SU-DHL-6 (cell line): ENCODE data around the gene MICALL1.

ENCODE experiments used
- H2AFZ ChIP-seq: fragments of 200-600 bp; sonication (generic); 2 replicates; pipeline ENCODE4 v1.6.1; 2014; ENCODE audit warnings: low read depth, mild to moderate bottlenecking, moderate library complexity, mixed read lengths, antibody characterized with exemption, low read length; ENCODE audit not compliant: severe bottlenecking
- H3F3A ChIP-seq: fragments of 200-600 bp; shearing (Covaris generic); 2 replicates; pipeline ENCODE4 v1.6.0; 2016; ENCODE audit warnings: antibody characterized with exemption, mild to moderate bottlenecking; ENCODE audit not compliant: insufficient read depth
- H3K27ac ChIP-seq: fragments of 200-600 bp; sonication (generic); 2 replicates; pipeline ENCODE4 v1.5.1; 2016; ENCODE audit warnings: low read depth, mild to moderate bottlenecking, low read length, moderate library complexity, mixed read lengths
- H3K27me3 ChIP-seq: fragments of 200-600 bp; sonication (generic), shearing (Covaris generic); 2 replicates; pipeline ENCODE4 v1.6.0; 2014; ENCODE audit warnings: mild to moderate bottlenecking, low read length
- H3K36me3 ChIP-seq: fragments of 200-600 bp; sonication (generic); 2 replicates; pipeline ENCODE4 v1.6.1; 2014; ENCODE audit warnings: mild to moderate bottlenecking, low read length, mixed read lengths
- H3K4me2 ChIP-seq: fragments of 300-600, 200-600 bp; shearing (Covaris generic), sonication (generic); 2 replicates; pipeline ENCODE4 v1.6.0; 2014; ENCODE audit warnings: low read length, low read depth, mild to moderate bottlenecking; ENCODE audit not compliant: poor library complexity, severe bottlenecking
- H3K4me3 ChIP-seq: fragments of 200-600 bp; sonication (generic); 2 replicates; pipeline ENCODE4 v1.5.1; 2014; ENCODE audit warnings: antibody characterized with exemption, low read length, mild to moderate bottlenecking, mixed read lengths; ENCODE audit not compliant: insufficient read depth, poor library complexity, severe bottlenecking
- H3K79me2 ChIP-seq: fragments of 200-600 bp; sonication (generic); 2 replicates; pipeline ENCODE4 v1.6.1; 2014; ENCODE audit warnings: mild to moderate bottlenecking, low read length, moderate library complexity; ENCODE audit not compliant: insufficient read depth
- H3K9ac ChIP-seq: fragments of 200-600 bp; sonication (generic); 2 replicates; pipeline ENCODE4 v1.7.0; 2014; ENCODE audit warnings: mild to moderate bottlenecking, low read length
- H3K9me2 ChIP-seq: fragments of 200-600 bp; sonication (generic); replicated peaks from 2 replicates; pipeline ENCODE4 v1.6.1; 2014; ENCODE audit warnings: low read length; ENCODE audit not compliant: insufficient read depth
- H3K9me3 ChIP-seq: fragments of 200-600 bp; sonication (generic); 2 replicates; pipeline ENCODE4 v1.6.1; 2014; ENCODE audit warnings: low read length, mixed read lengths; ENCODE audit not compliant: insufficient read depth
- H4K20me1 ChIP-seq: fragments of 200-600 bp; sonication (generic); 2 replicates; pipeline ENCODE4 v1.6.1; 2014; ENCODE audit warnings: low read depth, mild to moderate bottlenecking, antibody characterized with exemption, low read length, moderate library complexity, mixed read lengths
- CTCF ChIP-seq: fragments of 200-600 bp; sonication (generic); IDR thresholded peaks from one replicate; pipeline ENCODE4 v1.5.1; 2017; ENCODE audit warnings: antibody characterized with exemption, mild to moderate bottlenecking, low read length, moderate library complexity; ENCODE audit not compliant: insufficient read depth, poor library complexity, severe bottlenecking
- EZH2phosphoT487 ChIP-seq: fragments of 200-600 bp; sonication (generic), shearing (Covaris generic); conservative IDR thresholded peaks from 2 replicates; pipeline ENCODE4 v1.6.1; 2018; ENCODE audit warnings: mild to moderate bottlenecking, antibody characterized with exemption, low read length, moderate library complexity, mixed read lengths

The MICALL1 gene

GRCh38 chr22:37989146-37990045 lies 83.3 kb downstream of the MICALL1 start:
- Histone ChIP-seq H4K20me1 (no peaks in the 10 kb centered on the region), H3K9me2 (no peaks in the 10 kb centered on the region), H3K4me2 (no peak overlapping the region), H3K9me3 (no peaks in the 10 kb centered on the region), H3K36me3 (no peaks in the 10 kb centered on the region), H3F3A (no peaks in the 10 kb centered on the region), H3K27me3 (no peaks in the 10 kb centered on the region), H3K9ac (no peak overlapping the region), H2AFZ (no peak overlapping the region), H3K27ac (no peak overlapping the region), H3K4me3 (no peak overlapping the region), H3K79me2 (no peaks in the 10 kb centered on the region)
- TF ChIP-seq EZH2phosphoT487 (no peak), CTCF (no peak)

GRCh38 chr22:37990301-37990700 lies 84.2 kb downstream of the MICALL1 start:
- Histone ChIP-seq H3K27me3 (no peaks in the 10 kb centered on the region), H3K9me2 (no peaks in the 10 kb centered on the region), H3K4me2 (no peak overlapping the region), H2AFZ (no peak overlapping the region), H4K20me1 (no peaks in the 10 kb centered on the region), H3K36me3 (no peaks in the 10 kb centered on the region), H3K9me3 (no peaks in the 10 kb centered on the region), H3K4me3 (no peak overlapping the region), H3K27ac (no peak overlapping the region), H3K9ac (no peak overlapping the region), H3K79me2 (no peaks in the 10 kb centered on the region), H3F3A (no peaks in the 10 kb centered on the region)
- TF ChIP-seq CTCF, result no peak
- TF ChIP-seq EZH2phosphoT487, result no peak

- H3F3A ChIP-seq, result no peaks in the 10 kb centered on the region
- no peak overlapping the region for H3K4me3 ChIP-seq
- no peak overlapping the region for H2AFZ ChIP-seq
- H3K27ac ChIP-seq, result no peak overlapping the region
- no peak for TF ChIP-seq CTCF
- no peak for TF ChIP-seq EZH2phosphoT487
- H3K9me3 ChIP-seq, result no peaks in the 10 kb centered on the region
- no peak overlapping the region for H3K4me2 ChIP-seq
- no peaks in the 10 kb centered on the region for H3K27me3 ChIP-seq
- H3K9me2 ChIP-seq, result no peaks in the 10 kb centered on the region
- H3K79me2 ChIP-seq, result no peaks in the 10 kb centered on the region
- no peaks in the 10 kb centered on the region for H3K36me3 ChIP-seq
- no peaks in the 10 kb centered on the region for H4K20me1 ChIP-seq
- no peak overlapping the region for H3K9ac ChIP-seq
Observed at GRCh38 chr22:37990862-37991261, 84.8 kb downstream of the MICALL1 start.
